ENCODE results near the gene CDCA4. TPM values are rescaled to one million over a fixed set of nuclear protein-coding genes. Genes with fewer than 3 reads are reported as not detected.
"Not testable (repeated sequence)": the region's sequence is repeated elsewhere in the genome, so short reads cannot be mapped to it uniquely, and the experiment has no call there.

The CDCA4 gene
- total RNA-seq, 4 donors from 2014 or later, result 5.0 to 8.0 (median 6.0) TPM

GRCh38 chr14:105064001-105064400 is 43.1 kb upstream of the CDCA4 start:
- WGBS, result 87% methylated on average over 10 of the region's 10 CpGs
- intact Hi-C loops (cut with DNase I), result no loop called here
- Histone ChIP-seq H3K27ac (replicated peaks in 1 of 4) (peak overlapping the region in 2 of 4 donors; percentile 20 to 22), H3K36me3 (no peaks in the 10 kb centered on the region), H3K27me3 (peaks cover 0 to 39% (median 0%) of the 10 kb centered on the region in 4 donors), H3K9me3 (no peaks in the 10 kb centered on the region), H3K4me1 (peaks cover 34 to 37% (median 37%) of the 10 kb centered on the region in 4 donors), H3K4me3 (peak overlapping the region in 2 of 4 donors; percentile 30 to 45)
- DNase-seq (ENCODE audit: extremely low spot score), result no peak
- no peak for TF ChIP-seq CTCF (IDR thresholded peaks at IDR 0.05)
- TF ChIP-seq POLR2A (IDR thresholded peaks at IDR 0.05; ENCODE audit: low read depth), result no peak
- no peak for TF ChIP-seq EP300 (IDR thresholded peaks at IDR 0.05)
- no peak for TF ChIP-seq POLR2AphosphoS5 (IDR thresholded peaks at IDR 0.05)

GRCh38 chr14:105063506-105063905 is 42.6 kb upstream of the CDCA4 start:
- DNase-seq (ENCODE audit: extremely low spot score); H3K4me3 ChIP-seq; H3K9me3 ChIP-seq; intact Hi-C loops (cut with DNase I); H3K36me3 ChIP-seq: not testable (repeated sequence)
- Histone ChIP-seq H3K27me3 (peaks cover 0 to 34% (median 0%) of the 10 kb centered on the region in 4 donors), H3K27ac (replicated peaks in 1 of 4) (peak overlapping the region in 2 of 4 donors; percentile 2 to 20), H3K4me1 (peaks cover 39 to 42% (median 41%) of the 10 kb centered on the region in 4 donors)
- 74% methylated on average over 10 of the region's 10 CpGs for WGBS

GRCh38 chr14:105063056-105063455 is 42.2 kb upstream of the CDCA4 start:
- DNase-seq (ENCODE audit: extremely low spot score), result no peak
- peaks cover 41 to 43% (median 42%) of the 10 kb centered on the region in 4 donors for H3K4me1 ChIP-seq
- no peaks in the 10 kb centered on the region for H3K9me3 ChIP-seq
- peaks cover 0 to 30% (median 0%) of the 10 kb centered on the region in 4 donors for H3K27me3 ChIP-seq
- WGBS, result 81% methylated on average over 10 of the region's 10 CpGs
- intact Hi-C loops (cut with DNase I), result no loop called here
- H3K27ac ChIP-seq (replicated peaks in 1 of 4), result peak overlapping the region in 1 of 4 donors; percentile 2
- TF ChIP-seq POLR2A (IDR thresholded peaks at IDR 0.05; ENCODE audit: low read depth), result no peak
- no peak for TF ChIP-seq EP300 (IDR thresholded peaks at IDR 0.05)
- no peak for TF ChIP-seq CTCF (IDR thresholded peaks at IDR 0.05)
- no peak for TF ChIP-seq POLR2AphosphoS5 (IDR thresholded peaks at IDR 0.05)
- no peak overlapping the region for H3K4me3 ChIP-seq
- H3K36me3 ChIP-seq, result no peaks in the 10 kb centered on the region

- peak overlapping the region in 2 of 4 donors; percentile 43 to 69 for H3K27ac ChIP-seq (replicated peaks in 1 of 4)
Measured at GRCh38 chr14:105062048-105062433, 41.2 kb upstream of the CDCA4 start.

More at GRCh38 chr14:105062048-105062433, 41.2 kb upstream of the CDCA4 start:
- TF ChIP-seq EP300 (IDR thresholded peaks at IDR 0.05), result no peak
- TF ChIP-seq POLR2A (IDR thresholded peaks at IDR 0.05; ENCODE audit: low read depth), result no peak
- no peak for TF ChIP-seq POLR2AphosphoS5 (IDR thresholded peaks at IDR 0.05)
- TF ChIP-seq CTCF (IDR thresholded peaks at IDR 0.05), result no peak
- H3K9me3 ChIP-seq, result no peaks in the 10 kb centered on the region
- peaks cover 41 to 43% (median 42%) of the 10 kb centered on the region in 4 donors for H3K4me1 ChIP-seq
- peak overlapping the region in 2 of 4 donors; percentile 1 to 26 for H3K4me3 ChIP-seq
- WGBS, result 89% methylated on average over 7 of the region's 7 CpGs
- peaks cover 0 to 20% (median 0%) of the 10 kb centered on the region in 4 donors for H3K27me3 ChIP-seq
- H3K36me3 ChIP-seq, result no peaks in the 10 kb centered on the region
- no peak for DNase-seq (ENCODE audit: extremely low spot score)
- intact Hi-C loops (cut with DNase I), result no loop called here

Data from esophagus muscularis mucosa (tissue), 4 donors.